Central memory CD4-positive, alpha-beta T cell (primary cell): ENCODE data around the gene DNM3.

Experiments used
- DNase-seq: peaks from one replicate; pipeline ENCODE4 v3.0.0; 2022

The DNM3 gene

GRCh38 chr1:172119184-172119583 lies 277.9 kb downstream of the DNM3 start:
- no peak for DNase-seq

GRCh38 chr1:172120381-172120780 lies 279.1 kb downstream of the DNM3 start:
- no peak for DNase-seq

GRCh38 chr1:172121081-172121717 lies 279.9 kb downstream of the DNM3 start:
- no peak for DNase-seq

- no peak for DNase-seq
These were observed 281.1 kb downstream of the DNM3 start for GRCh38 chr1:172122381-172122780.

- no peak for DNase-seq
These were observed 284.0 kb downstream of the DNM3 start for GRCh38 chr1:172125250-172125649.

GRCh38 chr1:172125812-172126430 lies 284.6 kb downstream of the DNM3 start:
- no peak for DNase-seq

- DNase-seq = no peak
These were observed 291.5 kb downstream of the DNM3 start for GRCh38 chr1:172132836-172133235.

GRCh38 chr1:172134087-172134731 lies 292.9 kb downstream of the DNM3 start:
- DNase-seq = no peak

- peak; percentile 16 for DNase-seq
These were observed 293.9 kb downstream of the DNM3 start for GRCh38 chr1:172135076-172135672.

- no peak for DNase-seq
These were observed 294.8 kb downstream of the DNM3 start for GRCh38 chr1:172135978-172136610.

GRCh38 chr1:172136925-172137324 lies 295.6 kb downstream of the DNM3 start:
- no peak for DNase-seq

- no peak for DNase-seq
These were observed 296.6 kb downstream of the DNM3 start for GRCh38 chr1:172137703-172138454.

- DNase-seq = no peak
These were observed 297.3 kb downstream of the DNM3 start for GRCh38 chr1:172138634-172139033.

- no peak for DNase-seq
These were observed 297.9 kb downstream of the DNM3 start for GRCh38 chr1:172139196-172139595.

GRCh38 chr1:172140072-172140471 lies 298.8 kb downstream of the DNM3 start:
- no peak for DNase-seq

- no peak for DNase-seq
These were observed 299.3 kb downstream of the DNM3 start for GRCh38 chr1:172140591-172140990.

GRCh38 chr1:172141341-172141881 lies 300.1 kb downstream of the DNM3 start:
- no peak for DNase-seq

GRCh38 chr1:172142324-172142723 lies 301.0 kb downstream of the DNM3 start:
- no peak for DNase-seq

- DNase-seq = no peak
These were observed 302.2 kb downstream of the DNM3 start for GRCh38 chr1:172143384-172144055.

- no peak for DNase-seq
These were observed 303.3 kb downstream of the DNM3 start for GRCh38 chr1:172144445-172145061.

- DNase-seq = no peak
These were observed 303.9 kb downstream of the DNM3 start for GRCh38 chr1:172145231-172145651.
